Lower leg skin (tissue), 4 donors: Measurements from ENCODE around the gene FAM81B. TPM values are rescaled to one million over a fixed set of nuclear protein-coding genes. Genes with fewer than 3 reads are reported as not detected.

Experiments used
- DNase-seq, 2 donors: peaks; one replicate each; pipeline ENCODE4 v3.0.0-alpha.2; 2019; ENCODE audit warnings: low spot score in 2 of 2
- H3K4me3 ChIP-seq: fragments of 200-600 bp; sonication (generic); 2 replicates; pipeline ENCODE4 v1.5.1; 2017; ENCODE audit warnings: mild to moderate bottlenecking, low read depth; ENCODE audit not compliant: poor library complexity, severe bottlenecking
- CTCF ChIP-seq, 3 donors: fragments of 450-650 bp; IDR thresholded peaks; one replicate each; pipeline ENCODE4 v1.5.1; 2016; ENCODE audit warnings: antibody characterized with exemption in 3 of 3, mild to moderate bottlenecking in 3 of 3, moderate library complexity in 2 of 3
- POLR2A ChIP-seq, 2 donors: fragments of 450-650 bp; IDR thresholded peaks; one replicate each; pipeline ENCODE4 v1.6.1; 2016 to 2017; ENCODE audit warnings: antibody characterized with exemption in 2 of 2, mild to moderate bottlenecking in 1 of 2, moderate library complexity in 1 of 2
- intact Hi-C: fragments of 100-400 bp; cut with DNase I; formaldehyde crosslinking; loops from one replicate; pipeline ENCODE4 v1.15.0; 2023; ENCODE audit warnings: low total_unique reads
- total RNA-seq, 4 donors: library from RNA; depleted of rRNA; stranded (reverse); fragments of >200 nt; gene quantifications; one replicate each; pipeline ENCODE4 v1.1.0, GENCODE V29; 2016

The FAM81B gene
- total RNA-seq, 4 donors from 2014 or later = not detected

- no peak overlapping the region for H3K4me3 ChIP-seq
- no peak for DNase-seq
- intact Hi-C loops = no loop called here
- TF ChIP-seq CTCF (IDR thresholded peaks at IDR 0.05) = no peak
- TF ChIP-seq POLR2A (IDR thresholded peaks at IDR 0.05) = no peak
These were observed 96.7 kb downstream of the FAM81B start for GRCh38 chr5:95487880-95488279.

Other genes with a start within 250 kb of the FAM81B start
- 10 to 100 TPM in 2 of 4 donors, 1 to 10 TPM in 2; 6.3 to 36.5 (median 9.8) TPM for gene MCTP1, start 106.3 kb upstream of the FAM81B start, total RNA-seq
- 100 to 1,000 TPM in 1 of 4 donors, 10 to 100 TPM in 3; 73.0 to 142 (median 84.2) TPM for gene SKIC3, start 163.6 kb downstream of the FAM81B start, total RNA-seq
- 10 to 100 TPM in 1 of 4 donors, 1 to 10 TPM in 3; 5.9 to 12.2 (median 7.7) TPM for gene ARSK, start 163.7 kb downstream of the FAM81B start, total RNA-seq
- gene GPR150, start 228.7 kb downstream of the FAM81B start, total RNA-seq = 1 to 10 TPM in 1 of 4 donors, under 1 TPM in 3; 0.25 to 1.6 (median 0.56) TPM